Peyer's patch (tissue), 4 donors: ENCODE results near the gene ANKMY1. TPM values are rescaled to one million over a fixed set of nuclear protein-coding genes. Genes with fewer than 3 reads are reported as not detected.
A peak's percentile ranks its signal among the peaks of the same experiment; 100 is the strongest.

Experiments used
- DNase-seq, 3 donors: peaks; one replicate each; pipeline ENCODE4 v3.0.0-alpha.2; 2017 to 2019
- H3K27ac ChIP-seq, 4 donors: fragments of 200-600 bp; sonication (generic); one replicate each; pipeline ENCODE4 v1.5.1; 2016 to 2019
- H3K27me3 ChIP-seq, 2 donors: fragments of 200-600 bp; sonication (generic); one replicate each; pipeline ENCODE4 v1.5.1; 2019
- H3K36me3 ChIP-seq, 3 donors: fragments of 200-600 bp; sonication (generic); one replicate each; pipeline ENCODE4 v1.5.1; 2016 to 2019
- H3K4me1 ChIP-seq, 4 donors: fragments of 200-600 bp; sonication (generic); one replicate each; pipeline ENCODE4 v1.5.1; 2016 to 2019
- H3K4me3 ChIP-seq, 4 donors: fragments of 200-600 bp; sonication (generic); 1 replicate in 3 of 4; 2 replicates in 1 of 4; pipeline ENCODE4 v1.5.1; 2016 to 2019; ENCODE audit warnings: mild to moderate bottlenecking in 1 of 4
- H3K9me3 ChIP-seq, 4 donors: fragments of 200-600 bp; sonication (generic); one replicate each; pipeline ENCODE4 v1.5.1; 2016 to 2019; ENCODE audit warnings: mild to moderate bottlenecking in 1 of 4
- POLR2A ChIP-seq, 2 donors: fragments of 450-650 bp; IDR thresholded peaks; one replicate each; pipeline ENCODE4 v1.5.1; 2017; ENCODE audit warnings: antibody characterized with exemption in 2 of 2, mild to moderate bottlenecking in 2 of 2, moderate library complexity in 2 of 2
- total RNA-seq, 4 donors: library from RNA; depleted of rRNA; stranded (reverse); fragments of >200 nt; gene quantifications; one replicate each; pipeline ENCODE4 v1.1.0, GENCODE V29; 2016
- TF ChIP-seq, protein P1 (sequence below), 6 experiments: fragments of 450-650 bp in 4 of 6; fragments of 200-600 bp in 2 of 6; sonication (generic) in 1 of 6; IDR thresholded peaks; one replicate each; pipeline ENCODE4 v1.5.1; 2017 to 2019; ENCODE audit warnings: antibody characterized with exemption in 6 of 6, mild to moderate bottlenecking in 3 of 6, moderate library complexity in 1 of 6

The ANKMY1 gene
- total RNA-seq, 4 donors from 2014 or later = 27.8 to 89.1 (median 40.1) TPM

GRCh38 chr2:240440251-240440650 is 117.5 kb downstream of the ANKMY1 start:
- TF ChIP-seq POLR2A (IDR thresholded peaks at IDR 0.05) = no peak
- TF ChIP-seq, protein P1, sequence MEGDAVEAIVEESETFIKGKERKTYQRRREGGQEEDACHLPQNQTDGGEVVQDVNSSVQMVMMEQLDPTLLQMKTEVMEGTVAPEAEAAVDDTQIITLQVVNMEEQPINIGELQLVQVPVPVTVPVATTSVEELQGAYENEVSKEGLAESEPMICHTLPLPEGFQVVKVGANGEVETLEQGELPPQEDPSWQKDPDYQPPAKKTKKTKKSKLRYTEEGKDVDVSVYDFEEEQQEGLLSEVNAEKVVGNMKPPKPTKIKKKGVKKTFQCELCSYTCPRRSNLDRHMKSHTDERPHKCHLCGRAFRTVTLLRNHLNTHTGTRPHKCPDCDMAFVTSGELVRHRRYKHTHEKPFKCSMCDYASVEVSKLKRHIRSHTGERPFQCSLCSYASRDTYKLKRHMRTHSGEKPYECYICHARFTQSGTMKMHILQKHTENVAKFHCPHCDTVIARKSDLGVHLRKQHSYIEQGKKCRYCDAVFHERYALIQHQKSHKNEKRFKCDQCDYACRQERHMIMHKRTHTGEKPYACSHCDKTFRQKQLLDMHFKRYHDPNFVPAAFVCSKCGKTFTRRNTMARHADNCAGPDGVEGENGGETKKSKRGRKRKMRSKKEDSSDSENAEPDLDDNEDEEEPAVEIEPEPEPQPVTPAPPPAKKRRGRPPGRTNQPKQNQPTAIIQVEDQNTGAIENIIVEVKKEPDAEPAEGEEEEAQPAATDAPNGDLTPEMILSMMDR (IDR thresholded peaks at IDR 0.05) = no peak
- Histone ChIP-seq H3K27ac (no peak overlapping the region), H3K27me3 (peaks cover 0 to 7% of the 10 kb centered on the region in 2 donors), H3K4me3 (no peak overlapping the region), H3K9me3 (no peaks in the 10 kb centered on the region), H3K4me1 (peaks cover 3 to 23% (median 6%) of the 10 kb centered on the region in 4 donors), H3K36me3 (no peaks in the 10 kb centered on the region)
- DNase-seq = no peak

GRCh38 chr2:240439698-240440151 is 118.1 kb downstream of the ANKMY1 start:
- Histone ChIP-seq H3K27ac (no peak overlapping the region), H3K4me1 (peaks cover 3 to 25% (median 6%) of the 10 kb centered on the region in 4 donors), H3K4me3 (no peak overlapping the region), H3K27me3 (peaks cover 0 to 7% of the 10 kb centered on the region in 2 donors), H3K36me3 (no peaks in the 10 kb centered on the region), H3K9me3 (no peaks in the 10 kb centered on the region)
- no peak for DNase-seq
- TF ChIP-seq, protein P1 (IDR thresholded peaks at IDR 0.05) = no peak
- no peak for TF ChIP-seq POLR2A (IDR thresholded peaks at IDR 0.05)

GRCh38 chr2:240438810-240439697 is 118.7 kb downstream of the ANKMY1 start:
- peak in 1 of 3 donors; percentile 34 for DNase-seq
- Histone ChIP-seq H3K4me1 (peaks cover 3 to 30% (median 8%) of the 10 kb centered on the region in 4 donors), H3K9me3 (no peaks in the 10 kb centered on the region), H3K27ac (no peak overlapping the region), H3K27me3 (peaks cover 0 to 7% of the 10 kb centered on the region in 2 donors), H3K4me3 (no peak overlapping the region), H3K36me3 (no peaks in the 10 kb centered on the region)
- TF ChIP-seq, protein P1 (IDR thresholded peaks at IDR 0.05) = no peak
- no peak for TF ChIP-seq POLR2A (IDR thresholded peaks at IDR 0.05)

GRCh38 chr2:240437861-240438809 is 119.7 kb downstream of the ANKMY1 start:
- no peak overlapping the region for H3K27ac ChIP-seq
- TF ChIP-seq, protein P1 (IDR thresholded peaks at IDR 0.05) = peak; percentile 67 to 88 (median 74)
- TF ChIP-seq POLR2A (IDR thresholded peaks at IDR 0.05) = no peak
- H3K36me3 ChIP-seq = no peaks in the 10 kb centered on the region
- peak; percentile 51 to 77 (median 72) for DNase-seq
- no peak overlapping the region for H3K4me3 ChIP-seq
- H3K9me3 ChIP-seq = no peaks in the 10 kb centered on the region
- H3K4me1 ChIP-seq = peaks cover 3 to 30% (median 8%) of the 10 kb centered on the region in 4 donors
- H3K27me3 ChIP-seq = peaks cover 0 to 7% of the 10 kb centered on the region in 2 donors

- Histone ChIP-seq H3K27ac (no peak overlapping the region), H3K27me3 (peaks cover 0 to 7% of the 10 kb centered on the region in 2 donors)
- DNase-seq = peak in 1 of 3 donors; percentile 42
Measured at GRCh38 chr2:240437551-240437860, 120.3 kb downstream of the ANKMY1 start.

More at GRCh38 chr2:240437551-240437860, 120.3 kb downstream of the ANKMY1 start:
- H3K9me3 ChIP-seq = no peaks in the 10 kb centered on the region
- peaks cover 3 to 30% (median 8%) of the 10 kb centered on the region in 4 donors for H3K4me1 ChIP-seq
- no peaks in the 10 kb centered on the region for H3K36me3 ChIP-seq
- no peak for TF ChIP-seq POLR2A (IDR thresholded peaks at IDR 0.05)
- TF ChIP-seq, protein P1 (IDR thresholded peaks at IDR 0.05) = no peak
- H3K4me3 ChIP-seq = peak overlapping the region in 1 of 4 donors; percentile 82
